GM18861 (cell line): ENCODE results near the gene FGF18.

Experiments
- ATAC-seq: cut with Tn5 transposase; IDR thresholded peaks from one replicate; pipeline ENCODE4 v1.9.1; 2021; ENCODE audit not compliant: unreplicated experiment

FGF18 gene

GRCh38 chr5:171464829-171465228, 45.4 kb downstream of the FGF18 start:
- ATAC-seq, result no peak

GRCh38 chr5:171467107-171467506, 47.7 kb downstream of the FGF18 start:
- ATAC-seq, result no peak

DNA sequence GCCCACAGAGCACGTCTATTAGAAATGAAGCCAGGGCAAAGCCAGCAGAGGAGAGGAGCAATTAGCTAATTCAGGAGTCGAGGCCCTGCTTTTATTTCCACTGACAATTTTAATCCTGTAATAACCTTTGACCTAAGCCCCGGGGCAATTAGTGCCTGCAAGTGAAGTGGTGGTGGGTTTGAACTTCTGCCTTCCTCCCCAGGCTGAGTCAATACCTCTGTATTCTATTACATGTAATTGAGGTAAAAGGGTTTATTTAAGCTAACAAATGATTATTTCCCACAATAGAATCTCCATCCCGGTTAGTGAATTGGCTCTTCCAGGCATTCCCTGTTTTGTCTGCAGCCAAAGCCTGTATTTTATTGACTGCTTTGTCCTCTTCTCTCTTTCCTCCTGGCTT, 49.9 kb downstream of the FGF18 start:
- ATAC-seq, result no peak

DNA sequence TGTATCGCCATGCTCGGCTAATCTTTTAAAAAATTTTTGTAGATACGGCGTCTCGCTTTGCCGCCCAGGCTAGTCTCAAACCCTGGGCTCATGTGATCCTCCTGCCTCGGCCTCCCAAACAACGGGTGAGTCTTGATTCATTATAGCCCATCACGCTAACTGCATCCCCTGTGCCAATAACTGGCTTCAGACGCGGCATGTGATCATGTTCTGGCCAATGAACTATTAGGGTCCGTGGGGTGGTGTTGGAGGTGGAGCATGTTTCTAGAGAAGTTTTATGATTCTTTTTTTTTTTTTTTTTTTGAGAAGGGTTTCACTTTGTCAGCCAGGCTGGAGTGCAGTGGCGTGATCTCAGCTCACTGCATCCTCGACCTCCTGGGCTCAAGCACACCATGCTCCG, 51.0 kb downstream of the FGF18 start:
- no peak for ATAC-seq

- no peak for ATAC-seq
Observed at GRCh38 chr5:171474230-171474813, 54.9 kb downstream of the FGF18 start.

DNA sequence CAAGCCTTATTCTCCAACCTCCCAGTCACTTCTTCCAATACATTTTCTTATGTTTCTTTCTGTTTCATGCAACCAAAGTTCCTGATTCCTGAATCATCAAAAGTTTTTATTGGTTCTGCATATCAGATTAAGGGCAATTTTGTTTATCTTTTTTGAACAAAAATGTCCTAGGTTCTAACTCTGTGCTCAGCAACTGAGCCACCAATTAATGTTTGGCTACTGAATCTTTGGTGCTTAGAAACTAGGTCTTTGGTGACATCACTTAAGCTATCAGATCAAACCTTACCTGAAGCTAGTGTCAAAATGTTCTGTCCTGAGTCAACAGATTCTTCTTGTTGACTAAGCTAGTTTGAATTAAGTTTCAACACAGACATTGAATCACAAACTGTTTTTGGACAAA, 56.1 kb downstream of the FGF18 start:
- ATAC-seq, result no peak

DNA sequence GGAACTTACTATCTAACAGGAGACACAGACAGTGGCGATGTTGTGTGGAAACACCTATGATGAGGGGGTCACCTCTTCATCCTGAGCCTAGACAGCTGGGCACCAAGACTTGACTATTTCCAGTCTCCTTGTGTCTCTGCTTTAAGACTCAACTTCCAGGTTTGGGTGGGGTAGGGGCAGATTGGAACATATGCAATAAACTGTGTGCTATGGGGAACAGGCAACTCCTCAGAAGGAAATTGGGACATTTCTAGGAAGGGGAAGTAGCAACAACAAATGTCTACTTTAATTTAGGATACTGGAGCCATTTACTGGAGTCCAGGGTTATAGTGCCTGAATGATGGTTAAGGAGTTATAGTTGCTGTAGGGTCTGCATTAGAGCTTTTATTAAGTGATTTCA, 57.3 kb downstream of the FGF18 start:
- ATAC-seq, result no peak

DNA sequence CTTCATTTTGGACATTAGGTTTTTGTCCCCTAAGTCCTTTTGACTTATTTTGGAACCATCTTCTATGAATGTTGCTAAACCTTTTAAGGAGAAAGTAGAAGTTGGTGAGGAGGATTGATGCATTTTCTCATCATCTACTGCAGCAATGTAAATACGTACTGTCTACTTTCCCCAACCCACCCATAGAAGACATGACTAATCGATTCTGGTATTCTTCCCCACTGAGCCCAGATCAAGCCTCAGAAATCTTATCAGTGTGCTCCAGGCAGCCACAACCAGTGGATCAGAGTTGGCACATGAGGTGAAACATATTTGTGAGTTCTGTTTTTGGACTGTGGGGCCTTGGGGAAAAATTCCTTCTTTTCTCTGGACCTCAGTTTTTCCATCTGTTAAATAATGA, 57.7 kb downstream of the FGF18 start:
- ATAC-seq, result no peak

- ATAC-seq, result no peak
Observed at GRCh38 chr5:171477666-171478065, 58.2 kb downstream of the FGF18 start.

- no peak for ATAC-seq
Observed at GRCh38 chr5:171478946-171479775, 59.7 kb downstream of the FGF18 start.

DNA sequence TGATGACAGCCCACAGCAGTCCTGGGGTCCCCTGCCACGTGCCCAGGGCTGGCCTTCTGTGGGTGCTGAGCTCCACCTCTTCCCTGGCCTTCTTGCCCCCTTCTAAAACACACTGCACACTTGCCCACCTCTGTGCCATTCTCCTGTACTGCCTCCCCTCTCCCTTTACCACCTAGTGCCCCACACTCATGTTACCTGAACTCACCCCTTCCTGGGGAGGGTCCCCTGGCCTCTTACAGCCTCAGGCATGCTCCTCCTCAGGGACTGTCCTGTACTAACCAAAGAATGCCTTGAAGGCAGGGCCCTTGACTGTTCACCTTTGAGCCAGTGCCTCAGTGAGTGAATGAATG, 60.3 kb downstream of the FGF18 start:
- no peak for ATAC-seq

DNA sequence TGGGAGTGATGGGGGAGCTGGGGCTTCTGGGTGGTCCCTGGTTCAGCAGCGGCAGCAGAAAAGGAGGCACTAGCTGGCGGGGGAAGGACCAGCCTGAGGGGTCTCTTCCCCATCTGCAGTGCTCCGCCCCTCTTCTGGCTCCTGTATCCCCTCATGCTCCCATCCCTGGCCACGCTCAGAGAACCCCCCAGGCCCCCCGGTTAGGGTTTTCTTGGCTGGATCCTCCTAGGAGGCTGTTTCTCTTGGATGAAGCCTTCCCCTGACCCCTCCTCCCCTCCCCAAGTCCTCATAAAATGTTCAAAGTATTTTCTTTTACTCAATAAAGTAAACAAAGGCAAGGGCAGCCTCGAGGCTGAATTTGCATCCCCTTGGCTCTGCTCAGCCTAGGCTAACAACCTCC, 60.8 kb downstream of the FGF18 start:
- no peak for ATAC-seq

- ATAC-seq, result no peak
Observed at GRCh38 chr5:171481571-171482433, 62.4 kb downstream of the FGF18 start.

DNA sequence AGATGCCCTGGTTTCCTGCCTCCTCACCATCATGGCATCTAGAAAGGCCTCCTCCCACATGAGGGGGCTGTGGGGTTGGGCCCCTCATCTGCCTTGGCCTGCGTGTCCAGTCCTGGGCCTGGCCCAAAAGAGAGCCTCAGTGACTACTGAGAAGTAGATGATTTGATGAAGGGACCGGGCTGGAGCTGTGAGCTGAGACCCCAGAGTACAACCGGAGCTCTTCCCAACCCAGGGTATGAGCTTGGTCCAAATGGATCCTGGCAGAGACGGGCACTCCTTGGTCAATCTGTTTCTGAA, 62.9 kb downstream of the FGF18 start:
- ATAC-seq, result no peak

- ATAC-seq, result no peak
Observed at GRCh38 chr5:171483551-171484135, 64.2 kb downstream of the FGF18 start.

DNA sequence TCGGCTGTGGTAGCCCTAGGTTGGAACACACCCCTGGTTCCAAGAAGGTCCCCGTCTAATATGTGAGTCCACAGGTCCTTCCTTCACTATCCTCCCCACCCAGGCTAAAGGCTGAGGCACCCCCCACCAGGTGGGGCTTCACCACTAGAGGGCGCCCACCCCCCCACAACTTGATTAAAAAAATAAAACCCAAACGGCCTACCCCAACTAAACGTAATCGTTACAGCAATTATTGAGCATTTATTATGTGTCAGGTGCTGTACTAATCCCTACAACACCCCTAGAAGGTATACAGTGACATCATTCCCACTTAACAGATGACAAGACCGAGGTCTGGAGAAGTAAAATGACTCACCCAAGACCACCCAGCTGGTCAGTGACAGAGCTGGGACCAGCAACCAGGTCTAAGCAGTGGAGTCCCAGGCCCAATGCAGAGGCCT, 65.0 kb downstream of the FGF18 start:
- no peak for ATAC-seq

DNA sequence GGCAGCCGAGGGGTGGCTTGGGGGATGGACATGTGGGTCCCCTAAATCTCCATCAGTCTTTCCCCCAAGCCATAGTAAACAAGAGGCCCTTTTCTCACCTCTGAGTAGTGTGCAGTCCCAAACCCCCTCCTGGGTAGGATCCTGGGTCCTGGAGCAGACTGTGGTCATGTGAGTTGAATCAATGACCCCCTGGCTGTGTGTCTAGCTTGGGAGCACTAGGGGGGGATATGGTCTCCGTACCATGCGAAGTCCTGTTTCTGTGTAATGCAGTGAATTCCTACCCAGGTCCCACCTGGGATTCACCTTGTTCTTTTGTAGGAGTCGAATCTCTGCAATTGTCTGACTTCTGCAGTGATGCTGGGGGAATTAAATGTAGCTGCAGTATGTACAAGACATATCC, 66.2 kb downstream of the FGF18 start:
- ATAC-seq, result no peak

DNA sequence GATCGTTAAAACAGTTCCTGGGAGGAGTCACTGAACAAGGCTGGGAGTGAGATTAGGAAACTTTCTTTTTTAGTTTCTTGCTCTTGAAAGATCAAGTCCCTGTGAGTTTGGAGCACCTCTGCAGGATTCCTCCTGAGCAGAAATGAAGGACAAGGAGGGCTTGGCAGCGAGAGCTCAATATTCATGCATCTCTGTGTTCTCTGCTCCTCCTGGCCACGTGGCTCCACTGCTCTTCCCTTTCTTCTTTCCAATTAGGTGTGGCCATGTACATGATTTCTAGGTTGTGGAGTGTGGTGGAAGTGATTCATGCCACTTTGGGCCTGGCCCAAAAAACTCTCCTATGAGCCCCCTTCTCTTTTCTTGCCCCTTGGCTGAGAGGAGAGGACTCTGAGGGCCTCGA, 67.2 kb downstream of the FGF18 start:
- no peak for ATAC-seq

DNA sequence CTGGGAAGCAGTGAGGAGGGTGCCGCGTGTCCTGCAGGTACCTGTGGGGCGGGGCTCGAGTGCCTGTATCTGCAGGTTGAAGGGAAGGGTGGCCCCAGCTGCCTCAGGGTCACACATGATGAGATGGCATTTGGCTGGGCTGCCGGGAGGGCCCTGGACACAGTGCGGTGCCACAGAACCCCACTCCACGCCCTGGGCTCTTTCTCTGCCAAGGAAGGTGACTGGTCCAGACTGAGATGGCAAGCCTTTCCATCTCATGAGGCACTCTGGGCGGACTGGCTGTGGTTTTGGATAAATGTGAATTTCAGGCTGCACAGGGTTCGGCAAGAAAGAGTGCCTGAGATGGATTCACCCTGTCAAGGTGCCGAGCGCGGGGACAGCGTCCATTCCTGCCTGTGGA, 69.4 kb downstream of the FGF18 start:
- no peak for ATAC-seq

DNA sequence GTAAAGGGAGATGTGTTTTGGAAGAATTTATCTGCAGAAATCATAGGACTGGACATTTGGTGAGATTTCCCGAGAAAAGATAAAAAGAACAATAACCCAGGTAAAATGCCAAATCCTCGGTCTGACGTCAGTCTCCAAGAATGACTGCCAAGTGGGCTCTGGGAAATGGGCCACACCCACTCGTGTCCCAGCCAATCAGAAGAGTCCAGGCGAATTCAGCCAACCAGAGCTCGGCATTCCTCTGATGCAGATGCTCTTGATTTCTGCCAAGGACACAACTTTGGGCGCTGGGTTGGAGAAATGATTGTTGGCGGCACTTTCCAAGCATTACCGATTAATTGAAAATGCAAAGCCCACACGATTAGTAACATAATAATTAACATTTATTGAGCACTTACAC, 73.3 kb downstream of the FGF18 start:
- no peak for ATAC-seq

DNA sequence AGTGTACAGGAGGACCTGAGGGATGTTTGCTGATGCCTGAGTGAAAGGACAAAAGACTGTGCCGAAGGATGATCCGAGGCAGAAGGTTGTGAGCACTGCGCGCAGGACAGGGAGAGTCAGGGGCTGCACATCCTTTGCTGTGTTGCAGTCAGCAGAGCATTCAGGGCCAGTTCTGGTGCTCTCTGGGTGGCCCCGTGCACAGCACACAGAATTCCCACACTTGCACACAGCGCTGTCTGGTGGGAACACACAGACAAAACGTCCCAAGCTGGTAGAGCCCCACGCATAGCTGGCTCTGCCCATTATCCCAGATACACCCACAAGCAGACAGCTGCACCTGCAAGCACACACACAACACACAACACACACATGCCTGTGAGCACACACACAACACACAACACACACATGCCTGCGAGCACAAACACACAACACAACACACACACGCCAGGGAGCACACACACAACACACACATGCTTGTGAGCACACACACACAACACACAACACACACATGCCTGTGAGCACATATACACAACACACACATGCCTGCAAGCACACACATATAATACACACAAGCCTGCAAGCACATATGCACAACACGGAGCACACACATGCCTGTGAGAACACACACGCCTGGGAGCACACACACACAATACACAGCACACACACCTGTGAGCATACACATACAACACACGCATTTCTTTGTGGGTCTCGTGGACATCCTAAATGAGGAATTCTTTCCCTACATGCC, 74.4 kb downstream of the FGF18 start:
- ATAC-seq, result no peak
